Transverse colon (tissue), 4 donors: ENCODE data around the gene GABRB3. TPM values are rescaled to one million over a fixed set of nuclear protein-coding genes. Genes with fewer than 3 reads are reported as not detected.

ENCODE experiments used
- DNase-seq: peaks from one replicate; pipeline ENCODE4 v3.0.0-alpha.2; 2019
- H3K27ac ChIP-seq, 4 donors: fragments of 200-600 bp; sonication (generic); 2 replicates each; pipeline ENCODE4 v1.5.1; 2016 to 2018; ENCODE audit warnings: inconsistent platforms in 4 of 4
- H3K27me3 ChIP-seq: fragments of 200-600 bp; sonication (generic); 2 replicates; pipeline ENCODE4 v1.5.1; 2017; ENCODE audit warnings: inconsistent platforms
- H3K36me3 ChIP-seq, 4 donors: fragments of 200-600 bp; sonication (generic); 2 replicates each; pipeline ENCODE4 v1.5.1; 2017 to 2019; ENCODE audit warnings: inconsistent platforms in 4 of 4
- H3K4me1 ChIP-seq, 4 donors: fragments of 200-600 bp; sonication (generic); 2 replicates each; pipeline ENCODE4 v1.5.1; 2017 to 2020; ENCODE audit warnings: inconsistent platforms in 4 of 4
- H3K4me3 ChIP-seq, 4 donors: fragments of 200-600 bp; sonication (generic); 1 replicate in 1 of 4; 2 replicates in 3 of 4; pipeline versions ENCODE4 v1.5.1 to v1.6.1; 2017 to 2019; ENCODE audit warnings: inconsistent platforms in 4 of 4
- H3K9me3 ChIP-seq, 2 donors: fragments of 200-600 bp; sonication (generic); 2 replicates each; pipeline ENCODE4 v1.5.1; 2017 to 2019; ENCODE audit warnings: inconsistent platforms in 2 of 2
- EP300 ChIP-seq: sonication (generic); formaldehyde crosslinking; IDR thresholded peaks from one replicate; pipeline ENCODE4 v1.6.1; 2017; ENCODE audit warnings: antibody characterized with exemption, low read depth
- POLR2A ChIP-seq: fragments of 450-650 bp; IDR thresholded peaks from one replicate; pipeline ENCODE4 v1.6.1; 2016; ENCODE audit warnings: antibody characterized with exemption, mild to moderate bottlenecking, moderate library complexity
- POLR2AphosphoS5 ChIP-seq, 3 donors: sonication (generic); formaldehyde crosslinking; IDR thresholded peaks; one replicate each; pipeline ENCODE4 v1.6.1; 2016; ENCODE audit warnings: antibody characterized with exemption in 3 of 3
- WGBS, 2 donors: methylation state at CpG; one replicate each; pipeline ENCODE4 v1.1.5; 2018; ENCODE audit warnings: low coverage in 1 of 2; 5-methylcytosine and 5-hydroxymethylcytosine counted together
- in situ Hi-C, 4 donors: fragments of 200-750 bp; cut with MboI; loops; one replicate each; pipeline versions ENCODE4 v1.15.0 to v1.15.1; 2017; ENCODE audit warnings: low sequenced_read_pairs in 3 of 4, low pct_ligation_motif_present in 1 of 4, low pct_unique_long_range_greater_than_20kb in 1 of 4
- intact Hi-C: fragments of 100-400 bp; cut with DNase I; formaldehyde crosslinking; loops from one replicate; pipeline ENCODE4 v1.15.1; 2023; ENCODE audit warnings: low total_unique reads
- total RNA-seq, 4 donors: library from RNA; depleted of rRNA; stranded (reverse); fragments of >200 nt; gene quantifications; one replicate each; pipeline ENCODE4 v1.1.0, GENCODE V29; 2016
- TF ChIP-seq, protein P1 (sequence below), 5 experiments: fragments of 200-600 bp in 3 of 5; fragments of 450-650 bp in 2 of 5; sonication (generic) in 3 of 5; IDR thresholded peaks; 1 replicate in 2 of 5; 2 replicates in 3 of 5; pipeline ENCODE4 v1.5.1; 2016 to 2017; ENCODE audit warnings: antibody characterized with exemption in 5 of 5, inconsistent platforms in 3 of 5, mild to moderate bottlenecking in 2 of 5, moderate library complexity in 1 of 5

The GABRB3 gene
- total RNA-seq, 4 donors from 2014 or later, result 0.20 to 3.8 (median 1.2) TPM

DNA sequence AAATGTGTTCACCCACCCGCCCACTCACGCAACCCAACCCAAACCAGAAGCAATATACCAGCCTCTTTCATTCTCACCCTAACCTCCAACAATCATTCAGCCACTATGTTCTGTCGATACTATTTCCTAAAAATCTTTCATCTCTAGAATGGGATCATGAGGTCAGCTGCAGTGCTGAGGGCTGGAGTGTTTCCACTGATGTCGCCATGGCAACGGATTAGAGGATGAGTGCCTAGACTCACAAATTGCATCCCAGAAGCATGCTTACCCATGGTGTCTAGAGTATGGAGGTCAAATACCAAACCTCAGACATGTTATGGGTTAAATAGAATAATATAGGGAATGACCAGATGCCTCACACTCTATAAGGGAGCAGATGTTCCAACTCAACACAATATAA, 138.5 kb downstream of the GABRB3 start:
- peaks cover 0 to 2% of the 10 kb centered on the region in 2 donors for H3K9me3 ChIP-seq
- TF ChIP-seq POLR2AphosphoS5 (IDR thresholded peaks at IDR 0.05), result no peak
- TF ChIP-seq POLR2A, result no peak
- TF ChIP-seq, protein P1, sequence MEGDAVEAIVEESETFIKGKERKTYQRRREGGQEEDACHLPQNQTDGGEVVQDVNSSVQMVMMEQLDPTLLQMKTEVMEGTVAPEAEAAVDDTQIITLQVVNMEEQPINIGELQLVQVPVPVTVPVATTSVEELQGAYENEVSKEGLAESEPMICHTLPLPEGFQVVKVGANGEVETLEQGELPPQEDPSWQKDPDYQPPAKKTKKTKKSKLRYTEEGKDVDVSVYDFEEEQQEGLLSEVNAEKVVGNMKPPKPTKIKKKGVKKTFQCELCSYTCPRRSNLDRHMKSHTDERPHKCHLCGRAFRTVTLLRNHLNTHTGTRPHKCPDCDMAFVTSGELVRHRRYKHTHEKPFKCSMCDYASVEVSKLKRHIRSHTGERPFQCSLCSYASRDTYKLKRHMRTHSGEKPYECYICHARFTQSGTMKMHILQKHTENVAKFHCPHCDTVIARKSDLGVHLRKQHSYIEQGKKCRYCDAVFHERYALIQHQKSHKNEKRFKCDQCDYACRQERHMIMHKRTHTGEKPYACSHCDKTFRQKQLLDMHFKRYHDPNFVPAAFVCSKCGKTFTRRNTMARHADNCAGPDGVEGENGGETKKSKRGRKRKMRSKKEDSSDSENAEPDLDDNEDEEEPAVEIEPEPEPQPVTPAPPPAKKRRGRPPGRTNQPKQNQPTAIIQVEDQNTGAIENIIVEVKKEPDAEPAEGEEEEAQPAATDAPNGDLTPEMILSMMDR (IDR thresholded peaks at IDR 0.05), result no peak
- TF ChIP-seq EP300, result no peak
- intact Hi-C loops (no loop called here), in situ Hi-C loops (no loop called here)
- H3K4me3 ChIP-seq, result no peak overlapping the region
- no peaks in the 10 kb centered on the region for H3K4me1 ChIP-seq
- no peaks in the 10 kb centered on the region for H3K36me3 ChIP-seq
- H3K27ac ChIP-seq, result no peak overlapping the region
- 65 to 88% methylated on average over 4 to 5 of the region's 5 CpGs for WGBS, 2 donors
- no peaks in the 10 kb centered on the region for H3K27me3 ChIP-seq
- no peak for DNase-seq

DNA sequence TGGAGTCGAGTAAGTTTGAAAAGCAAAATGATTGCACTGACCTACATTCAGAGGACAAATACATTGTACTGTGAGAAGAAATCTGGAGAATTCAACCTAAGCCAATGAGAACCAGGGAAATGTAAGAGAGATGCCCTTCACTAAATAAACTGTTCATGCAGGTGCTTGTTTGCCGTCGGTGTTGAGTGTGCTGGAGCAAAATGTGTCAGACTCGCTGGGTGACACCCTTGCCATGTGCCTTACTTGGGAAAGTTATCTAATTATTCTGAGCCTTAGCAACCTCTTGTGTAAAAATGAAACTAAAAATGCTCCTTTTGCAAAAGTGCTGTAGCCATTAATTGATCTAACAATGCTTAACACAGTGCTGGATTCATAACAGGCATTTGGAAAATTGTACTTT, 140.4 kb downstream of the GABRB3 start:
- Histone ChIP-seq H3K36me3 (no peaks in the 10 kb centered on the region), H3K27me3 (no peaks in the 10 kb centered on the region), H3K4me1 (no peaks in the 10 kb centered on the region), H3K4me3 (no peak overlapping the region), H3K27ac (no peak overlapping the region), H3K9me3 (peaks cover 0 to 4% of the 10 kb centered on the region in 2 donors)
- WGBS, 2 donors, result 43 to 82% methylated on average over 4 of the region's 4 CpGs
- no peak for DNase-seq
- intact Hi-C loops, result no loop called here
- in situ Hi-C loops, result no loop called here
- TF ChIP-seq, protein P1 (IDR thresholded peaks at IDR 0.05), result no peak
- TF ChIP-seq POLR2A (no peak), EP300 (no peak), POLR2AphosphoS5 (IDR thresholded peaks at IDR 0.05) (no peak)

DNA sequence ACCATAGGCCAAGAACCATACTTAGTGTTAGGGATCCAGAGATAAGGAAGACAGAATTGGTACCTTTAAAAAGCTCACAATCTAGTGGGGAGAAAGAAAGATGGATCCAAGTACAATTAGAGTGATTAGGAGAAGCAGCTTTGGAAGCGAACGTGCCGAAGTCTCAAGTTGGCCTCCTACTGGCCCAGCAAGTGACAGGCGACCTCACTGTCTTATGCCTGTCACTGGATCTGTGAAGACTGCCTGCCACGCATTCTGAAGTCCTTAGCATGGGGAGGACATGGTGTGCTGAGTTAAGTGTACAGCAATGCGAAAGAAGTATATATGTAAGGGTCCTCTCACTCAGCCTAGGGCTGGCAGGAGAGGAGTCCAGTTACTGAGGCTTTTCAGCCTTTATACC, 141.0 kb downstream of the GABRB3 start:
- TF ChIP-seq EP300 (no peak), POLR2AphosphoS5 (IDR thresholded peaks at IDR 0.05) (no peak), POLR2A (no peak)
- TF ChIP-seq, protein P1 (IDR thresholded peaks at IDR 0.05), result no peak
- Histone ChIP-seq H3K36me3 (no peaks in the 10 kb centered on the region), H3K27ac (no peak overlapping the region), H3K4me3 (no peak overlapping the region), H3K4me1 (no peaks in the 10 kb centered on the region), H3K27me3 (no peaks in the 10 kb centered on the region), H3K9me3 (peaks cover 0 to 6% of the 10 kb centered on the region in 2 donors)
- intact Hi-C loops (no loop called here), in situ Hi-C loops (no loop called here)
- no peak for DNase-seq
- 68 to 81% methylated on average over 4 to 6 of the region's 6 CpGs for WGBS, 2 donors

- 20 to 59% methylated on average over 2 to 4 of the region's 4 CpGs for WGBS, 2 donors
- in situ Hi-C loops (no loop called here), intact Hi-C loops (no loop called here)
- Histone ChIP-seq H3K4me1 (no peaks in the 10 kb centered on the region), H3K27me3 (no peaks in the 10 kb centered on the region), H3K36me3 (no peaks in the 10 kb centered on the region), H3K4me3 (no peak overlapping the region), H3K9me3 (peaks cover 0 to 12% of the 10 kb centered on the region in 2 donors), H3K27ac (no peak overlapping the region)
- no peak for DNase-seq
- TF ChIP-seq POLR2AphosphoS5 (IDR thresholded peaks at IDR 0.05), result no peak
- TF ChIP-seq POLR2A, result no peak
- TF ChIP-seq, protein P1 (IDR thresholded peaks at IDR 0.05), result no peak
- TF ChIP-seq EP300, result no peak
These were observed 142.0 kb downstream of the GABRB3 start for GRCh38 chr15:26630857-26631256.
